Occipital lobe (tissue), 2 donors: Measurements from ENCODE around the gene SLC12A3. TPM values are rescaled to one million over a fixed set of nuclear protein-coding genes. Genes with fewer than 3 reads are reported as not detected.
"Not testable (repeated sequence)": the region's sequence is repeated elsewhere in the genome, so short reads cannot be mapped to it uniquely, and the experiment has no call there.

Experiments used
- DNase-seq: peaks from one replicate; lab custom pipeline; 2025; lab: John Stamatoyannopoulos, UW
- total RNA-seq: library from RNA; depleted of rRNA; stranded (reverse); fragments of >200 nt; gene quantifications from one replicate; pipeline ENCODE4 v1.2.3, GENCODE V29; 2014

The SLC12A3 gene
- total RNA-seq, 1 donor from 2014 or later: not detected

GRCh38 chr16:56919099-56919800 is 54.2 kb downstream of the SLC12A3 start:
- DNase-seq: no peak

GRCh38 chr16:56921571-56921970 is 56.6 kb downstream of the SLC12A3 start:
- no peak for DNase-seq

- no peak for DNase-seq
Measured at GRCh38 chr16:56923481-56924091, 58.6 kb downstream of the SLC12A3 start.

- DNase-seq: no peak
Measured at GRCh38 chr16:56927471-56927870, 62.5 kb downstream of the SLC12A3 start.

- no peak for DNase-seq
Measured at GRCh38 chr16:56929639-56930038, 64.6 kb downstream of the SLC12A3 start.

- no peak for DNase-seq
Measured at GRCh38 chr16:56930486-56931270, 65.7 kb downstream of the SLC12A3 start.

GRCh38 chr16:56931271-56931891 is 66.4 kb downstream of the SLC12A3 start:
- no peak for DNase-seq

- DNase-seq: peak; percentile 99
Measured at GRCh38 chr16:56931892-56932720, 67.1 kb downstream of the SLC12A3 start, which contains the start of gene HERPUD1. Gene HERPUD1 (plus strand): TSS chr16:56932142. CDS start chr16:56932245, 103 bp downstream.

- peak; percentile 74 for DNase-seq
Measured at GRCh38 chr16:56932721-56933619, 68.0 kb downstream of the SLC12A3 start.

GRCh38 chr16:56933828-56934598 is 69.0 kb downstream of the SLC12A3 start:
- DNase-seq: no peak

- not testable (repeated sequence) for DNase-seq
Measured at GRCh38 chr16:56934599-56935145, 69.7 kb downstream of the SLC12A3 start.

GRCh38 chr16:56935201-56935600 is 70.2 kb downstream of the SLC12A3 start:
- no peak for DNase-seq

- DNase-seq: no peak
Measured at GRCh38 chr16:56936491-56936890, 71.5 kb downstream of the SLC12A3 start.

GRCh38 chr16:56936950-56937349 is 71.9 kb downstream of the SLC12A3 start:
- no peak for DNase-seq

GRCh38 chr16:56938664-56939513 is 73.9 kb downstream of the SLC12A3 start:
- DNase-seq: no peak

GRCh38 chr16:56939801-56940200 is 74.8 kb downstream of the SLC12A3 start:
- DNase-seq: no peak

GRCh38 chr16:56941092-56941491 is 76.1 kb downstream of the SLC12A3 start:
- no peak for DNase-seq

GRCh38 chr16:56941856-56942331 is 76.9 kb downstream of the SLC12A3 start:
- DNase-seq: no peak
